Activated naive CD8-positive, alpha-beta T cell (primary cell): ENCODE measurements around the gene FRMD1.

Experiments used
- H3K27ac Mint-ChIP-seq: one replicate; pipeline ENCODE4 v1.8.0; 2021; ENCODE audit warnings: mixed read lengths
- H3K27me3 Mint-ChIP-seq: one replicate; pipeline ENCODE4 v1.8.0; 2021; ENCODE audit warnings: mixed read lengths
- H3K36me3 Mint-ChIP-seq: one replicate; pipeline ENCODE4 v1.8.0; 2021; ENCODE audit warnings: mixed read lengths
- H3K4me1 Mint-ChIP-seq: one replicate; pipeline ENCODE4 v1.8.0; 2021; ENCODE audit warnings: low read depth, mixed read lengths
- H3K4me3 Mint-ChIP-seq: one replicate; pipeline ENCODE4 v1.8.0; 2021; ENCODE audit warnings: mild to moderate bottlenecking, mixed read lengths
- H3K9me3 Mint-ChIP-seq: one replicate; pipeline ENCODE4 v1.8.0; 2021; ENCODE audit warnings: low read depth, mixed read lengths

FRMD1 gene

GRCh38 chr6:168031411-168031971 lies 47.5 kb downstream of the FRMD1 start:
- Mint-ChIP-seq H3K36me3 (no peaks in the 10 kb centered on the region), H3K27me3 (peaks cover 21% of the 10 kb centered on the region), H3K9me3 (no peaks in the 10 kb centered on the region), H3K4me3 (no peak overlapping the region), H3K27ac (no peak overlapping the region), H3K4me1 (peaks cover 4% of the 10 kb centered on the region)

- peaks cover 17% of the 10 kb centered on the region for H3K27me3 Mint-ChIP-seq
- no peaks in the 10 kb centered on the region for H3K36me3 Mint-ChIP-seq
- H3K4me1 Mint-ChIP-seq, result peaks cover 2% of the 10 kb centered on the region
- no peak overlapping the region for H3K27ac Mint-ChIP-seq
- no peaks in the 10 kb centered on the region for H3K9me3 Mint-ChIP-seq
- H3K4me3 Mint-ChIP-seq, result no peak overlapping the region
Measured at GRCh38 chr6:168030908-168031307, 48.1 kb downstream of the FRMD1 start.

- Mint-ChIP-seq H3K4me1 (peaks cover 2% of the 10 kb centered on the region), H3K9me3 (no peaks in the 10 kb centered on the region), H3K27ac (no peak overlapping the region), H3K4me3 (no peak overlapping the region), H3K27me3 (peaks cover 16% of the 10 kb centered on the region), H3K36me3 (no peaks in the 10 kb centered on the region)
Measured at GRCh38 chr6:168030218-168030746, 48.7 kb downstream of the FRMD1 start.

GRCh38 chr6:168029459-168030217 lies 49.4 kb downstream of the FRMD1 start:
- no peaks in the 10 kb centered on the region for H3K4me1 Mint-ChIP-seq

GRCh38 chr6:168028181-168028580 lies 50.8 kb downstream of the FRMD1 start:
- Mint-ChIP-seq H3K36me3 (no peaks in the 10 kb centered on the region), H3K4me3 (no peak overlapping the region), H3K4me1 (no peaks in the 10 kb centered on the region), H3K27ac (no peak overlapping the region), H3K9me3 (no peaks in the 10 kb centered on the region), H3K27me3 (peaks cover 8% of the 10 kb centered on the region)

More at GRCh38 chr6:168029459-168030217, 49.4 kb downstream of the FRMD1 start:
- Mint-ChIP-seq H3K27me3 (peaks cover 12% of the 10 kb centered on the region), H3K9me3 (no peaks in the 10 kb centered on the region), H3K27ac (no peak overlapping the region), H3K4me3 (no peak overlapping the region), H3K36me3 (no peaks in the 10 kb centered on the region)

- Mint-ChIP-seq H3K4me3 (no peak overlapping the region), H3K4me1 (no peaks in the 10 kb centered on the region), H3K36me3 (no peaks in the 10 kb centered on the region), H3K27ac (no peak overlapping the region), H3K9me3 (no peaks in the 10 kb centered on the region), H3K27me3 (peaks cover 8% of the 10 kb centered on the region)
Measured at GRCh38 chr6:168027521-168027920, 51.5 kb downstream of the FRMD1 start.

- H3K27ac Mint-ChIP-seq, result no peak overlapping the region
- H3K4me1 Mint-ChIP-seq, result no peaks in the 10 kb centered on the region
- H3K9me3 Mint-ChIP-seq, result no peaks in the 10 kb centered on the region
- H3K27me3 Mint-ChIP-seq, result peaks cover 8% of the 10 kb centered on the region
- H3K36me3 Mint-ChIP-seq, result no peaks in the 10 kb centered on the region
- no peak overlapping the region for H3K4me3 Mint-ChIP-seq
Measured at GRCh38 chr6:168026925-168027324, 52.1 kb downstream of the FRMD1 start.

- H3K27me3 Mint-ChIP-seq, result peaks cover 4% of the 10 kb centered on the region
- H3K27ac Mint-ChIP-seq, result no peak overlapping the region
- H3K9me3 Mint-ChIP-seq, result no peaks in the 10 kb centered on the region
- no peaks in the 10 kb centered on the region for H3K36me3 Mint-ChIP-seq
- H3K4me1 Mint-ChIP-seq, result no peaks in the 10 kb centered on the region
- no peak overlapping the region for H3K4me3 Mint-ChIP-seq
Measured at GRCh38 chr6:168025831-168026710, 52.9 kb downstream of the FRMD1 start.

GRCh38 chr6:168024951-168025510 lies 54.0 kb downstream of the FRMD1 start:
- Mint-ChIP-seq H3K4me1 (no peaks in the 10 kb centered on the region), H3K9me3 (no peaks in the 10 kb centered on the region), H3K4me3 (no peak overlapping the region), H3K27me3 (peaks cover 4% of the 10 kb centered on the region), H3K36me3 (no peaks in the 10 kb centered on the region), H3K27ac (no peak overlapping the region)

GRCh38 chr6:168022488-168023321 lies 56.3 kb downstream of the FRMD1 start:
- H3K4me1 Mint-ChIP-seq, result no peaks in the 10 kb centered on the region
- H3K27ac Mint-ChIP-seq, result no peak overlapping the region

GRCh38 chr6:168021581-168021980 lies 57.4 kb downstream of the FRMD1 start:
- Mint-ChIP-seq H3K4me1 (no peaks in the 10 kb centered on the region), H3K9me3 (peaks cover 5% of the 10 kb centered on the region), H3K27me3 (peaks cover 5% of the 10 kb centered on the region), H3K27ac (no peak overlapping the region), H3K36me3 (no peaks in the 10 kb centered on the region), H3K4me3 (no peak overlapping the region)

More at GRCh38 chr6:168022488-168023321, 56.3 kb downstream of the FRMD1 start:
- Mint-ChIP-seq H3K9me3 (peaks cover 5% of the 10 kb centered on the region), H3K27me3 (peaks cover 2% of the 10 kb centered on the region), H3K4me3 (no peak overlapping the region), H3K36me3 (no peaks in the 10 kb centered on the region)

GRCh38 chr6:168020242-168020641 lies 58.8 kb downstream of the FRMD1 start:
- no peaks in the 10 kb centered on the region for H3K4me1 Mint-ChIP-seq
- H3K36me3 Mint-ChIP-seq, result no peaks in the 10 kb centered on the region
- H3K27me3 Mint-ChIP-seq, result peaks cover 5% of the 10 kb centered on the region
- peaks cover 5% of the 10 kb centered on the region for H3K9me3 Mint-ChIP-seq
- H3K27ac Mint-ChIP-seq, result no peak overlapping the region
- H3K4me3 Mint-ChIP-seq, result no peak overlapping the region

- Mint-ChIP-seq H3K4me1 (no peaks in the 10 kb centered on the region), H3K4me3 (no peak overlapping the region), H3K27me3 (peaks cover 3% of the 10 kb centered on the region), H3K36me3 (no peaks in the 10 kb centered on the region), H3K27ac (no peak overlapping the region), H3K9me3 (peaks cover 5% of the 10 kb centered on the region)
Measured at GRCh38 chr6:168018664-168019063, 60.3 kb downstream of the FRMD1 start.

GRCh38 chr6:168017629-168018028 lies 61.4 kb downstream of the FRMD1 start:
- H3K4me1 Mint-ChIP-seq, result no peaks in the 10 kb centered on the region
- peaks cover 5% of the 10 kb centered on the region for H3K9me3 Mint-ChIP-seq
- H3K4me3 Mint-ChIP-seq, result no peak overlapping the region
- peaks cover 3% of the 10 kb centered on the region for H3K27me3 Mint-ChIP-seq
- H3K36me3 Mint-ChIP-seq, result no peaks in the 10 kb centered on the region
- H3K27ac Mint-ChIP-seq, result no peak overlapping the region
